Caco-2 (cell line): ENCODE data around the gene DUOX1. TPM values are rescaled to one million over a fixed set of nuclear protein-coding genes. Genes with fewer than 3 reads are reported as not detected.

Experiments used
- BruUV-seq: library from RNA; stranded (reverse); fragments of 400-500 nt; replicated peaks from 2 replicates; lab custom pipeline; 2021; lab: Mats Ljungman, UMichigan
- CTCF ChIA-PET: fragments of 300-600 bp; sonication (Branson Sonifier 250); formaldehyde crosslinking; loops from one replicate; lab custom pipeline; 2022; ENCODE audit warnings: antibody characterized with exemption; lab: Charles Lee
- POLR2A ChIA-PET: fragments of 300-600 bp; sonication (Branson Sonifier 250); formaldehyde crosslinking; loops from one replicate; lab custom pipeline; 2022; ENCODE audit warnings: antibody characterized with exemption; lab: Charles Lee
- DNase-seq, 2 experiments: peaks; one replicate each; pipeline versions ENCODE4 v3.0.0 to v3.0.0-alpha.2; 2020 to 2022
- H3K27me3 ChIP-seq: replicated peaks from 2 replicates; pipeline ENCODE4 v1.6.0; 2011; ENCODE audit warnings: low read length; ENCODE audit not compliant: control insufficient read depth, insufficient read depth
- H3K36me3 ChIP-seq: 2 replicates; pipeline ENCODE4 v1.5.1; 2011; ENCODE audit warnings: low read length; ENCODE audit not compliant: control insufficient read depth, insufficient read depth
- H3K4me1 ChIP-seq: fragments of 250-450 bp; sonication (Bioruptor Pico); 2 replicates; pipeline ENCODE4 v1.5.1; 2020; ENCODE audit warnings: mild to moderate bottlenecking
- H3K4me3 ChIP-seq: 2 replicates; pipeline ENCODE4 v1.5.1; 2011; ENCODE audit warnings: low read depth, mild to moderate bottlenecking, control low read depth, low read length
- H3K9me3 ChIP-seq: fragments of 250-450 bp; sonication (Bioruptor Pico); 2 replicates; pipeline ENCODE4 v1.5.1; 2020; ENCODE audit warnings: mild to moderate bottlenecking, moderate library complexity
- H3K27ac Mint-ChIP-seq: one replicate; pipeline ENCODE4 v1.8.0; 2022; ENCODE audit warnings: mixed read lengths; ENCODE audit not compliant: unreplicated experiment
- H3K27me3 Mint-ChIP-seq: one replicate; pipeline ENCODE4 v1.8.0; 2022; ENCODE audit warnings: mixed read lengths; ENCODE audit not compliant: insufficient read depth, unreplicated experiment
- H3K36me3 Mint-ChIP-seq: one replicate; pipeline ENCODE4 v1.8.0; 2022; ENCODE audit warnings: mild to moderate bottlenecking, mixed read lengths; ENCODE audit not compliant: insufficient read depth, unreplicated experiment
- H3K4me1 Mint-ChIP-seq: one replicate; pipeline ENCODE4 v1.8.0; 2022; ENCODE audit warnings: low read depth, mixed read lengths; ENCODE audit not compliant: unreplicated experiment
- H3K4me3 Mint-ChIP-seq: one replicate; pipeline ENCODE4 v1.8.0; 2022; ENCODE audit warnings: mild to moderate bottlenecking, moderate library complexity, mixed read lengths; ENCODE audit not compliant: unreplicated experiment
- H3K9me3 Mint-ChIP-seq: one replicate; pipeline ENCODE4 v1.8.0; 2022; ENCODE audit warnings: mixed read lengths; ENCODE audit not compliant: unreplicated experiment
- CTCF ChIP-seq, 2 experiments: fragments of 200-600 bp in 1 of 2; IDR thresholded peaks; 1 replicate in 1 of 2; 2 replicates in 1 of 2; pipeline versions ENCODE4 v1.5.1 to v1.8.0; 2011 to 2022; ENCODE audit warnings: antibody characterized with exemption in 1 of 2, control low read depth in 1 of 2, inconsistent platforms in 1 of 2, low read depth in 1 of 2, low read length in 1 of 2, mild to moderate bottlenecking in 1 of 2, moderate library complexity in 1 of 2; ENCODE audit not compliant: insufficient read depth in 1 of 2, severe bottlenecking in 1 of 2, unreplicated experiment in 1 of 2
- intact Hi-C: fragments of 100-400 bp; cut with micrococcal nuclease; formaldehyde crosslinking; loops from one replicate; pipeline ENCODE4 v1.10.0; 2022; ENCODE audit not compliant: unreplicated experiment
- total RNA-seq: library from RNA; stranded (reverse); gene quantifications from 2 replicates; pipeline ENCODE4 v1.2.3, GENCODE V29; 2022

DUOX1 gene
- total RNA-seq, 1 experiment from 2014 or later = 0.14 TPM

GRCh38 chr15:45181491-45182285 is 51.9 kb downstream of the DUOX1 start:
- H3K4me3 ChIP-seq = no peak overlapping the region
- CTCF ChIA-PET = interaction anchor here (1.2 kb wide), 1 partner anchor 19 kb away, joined by 4 read pairs; no protein-coding TSS in a partner anchor
- H3K9me3 ChIP-seq = no peaks in the 10 kb centered on the region
- Mint-ChIP-seq H3K36me3 (no peaks in the 10 kb centered on the region), H3K4me1 (peaks cover 3% of the 10 kb centered on the region), H3K9me3 (no peaks in the 10 kb centered on the region), H3K4me3 (no peak overlapping the region), H3K27ac (no peak overlapping the region), H3K27me3 (no peaks in the 10 kb centered on the region)
- peaks cover 2% of the 10 kb centered on the region for H3K4me1 ChIP-seq
- H3K27me3 ChIP-seq = no peaks in the 10 kb centered on the region
- TF ChIP-seq CTCF (IDR thresholded peaks at IDR 0.05; ENCODE audit: insufficient read depth in 1 of 2, low read depth in 1 of 2, low read length in 1 of 2, severe bottlenecking in 1 of 2, unreplicated experiment in 1 of 2) = no peak
- no peak for DNase-seq
- no TSS peak for BruUV-seq
- POLR2A ChIA-PET = no interaction called here
- H3K36me3 ChIP-seq = 0 out of 2 replicates have a peak, but pooled peaks cover 1% of the 10 kb centered on the region
- intact Hi-C loops = no loop called here

- Histone ChIP-seq H3K36me3 (0 out of 2 replicates have a peak, but pooled peaks cover 1% of the 10 kb centered on the region), H3K4me3 (no peak overlapping the region), H3K4me1 (peaks cover 7% of the 10 kb centered on the region), H3K9me3 (no peaks in the 10 kb centered on the region), H3K27me3 (no peaks in the 10 kb centered on the region)
- Mint-ChIP-seq H3K9me3 (no peaks in the 10 kb centered on the region), H3K27ac (no peak overlapping the region), H3K4me3 (no peak overlapping the region), H3K4me1 (peaks cover 7% of the 10 kb centered on the region), H3K36me3 (peaks cover 4% of the 10 kb centered on the region), H3K27me3 (no peaks in the 10 kb centered on the region)
- CTCF ChIA-PET = no interaction called here
- POLR2A ChIA-PET = no interaction called here
- BruUV-seq = no TSS peak
- intact Hi-C loops = no loop called here
- TF ChIP-seq CTCF (IDR thresholded peaks at IDR 0.05; ENCODE audit: insufficient read depth in 1 of 2, low read depth in 1 of 2, low read length in 1 of 2, severe bottlenecking in 1 of 2, unreplicated experiment in 1 of 2) = no peak
- DNase-seq = no peak
These were observed 53.2 kb downstream of the DUOX1 start for GRCh38 chr15:45182996-45183395.

- intact Hi-C loops = no loop called here
- H3K9me3 Mint-ChIP-seq = no peaks in the 10 kb centered on the region
- peaks cover 6% of the 10 kb centered on the region for H3K36me3 Mint-ChIP-seq
- no TSS peak for BruUV-seq
- ChIA-PET CTCF (interaction anchor here (0.9 kb wide), 1 partner anchor 8 kb away, joined by 3 read pairs; no protein-coding TSS in a partner anchor), POLR2A (no interaction called here)
- peaks cover 10% of the 10 kb centered on the region for H3K4me1 Mint-ChIP-seq
- DNase-seq = no peak
- H3K27me3 Mint-ChIP-seq = no peaks in the 10 kb centered on the region
- no peak overlapping the region for H3K4me3 Mint-ChIP-seq
- Histone ChIP-seq H3K27me3 (no peaks in the 10 kb centered on the region), H3K9me3 (no peaks in the 10 kb centered on the region), H3K4me1 (peaks cover 7% of the 10 kb centered on the region), H3K36me3 (0 out of 2 replicates have a peak, but pooled peaks cover 1% of the 10 kb centered on the region), H3K4me3 (no peak overlapping the region)
- no peak for TF ChIP-seq CTCF (IDR thresholded peaks at IDR 0.05; ENCODE audit: insufficient read depth in 1 of 2, low read depth in 1 of 2, low read length in 1 of 2, severe bottlenecking in 1 of 2, unreplicated experiment in 1 of 2)
- no peak overlapping the region for H3K27ac Mint-ChIP-seq
These were observed 53.7 kb downstream of the DUOX1 start for GRCh38 chr15:45183511-45183910.
